CD1c-positive myeloid dendritic cell (primary cell): ENCODE measurements around the gene CCDC24.

Experiments used
- DNase-seq: peaks from one replicate; pipeline ENCODE4 v3.0.0-alpha.2; 2016; ENCODE audit errors: extremely low spot score

Gene CCDC24

GRCh38 chr1:43980255-43981134 lies 10.9 kb upstream of the CCDC24 start:
- no peak for DNase-seq

GRCh38 chr1:43981135-43981491 lies 10.3 kb upstream of the CCDC24 start:
- no peak for DNase-seq

GRCh38 chr1:43981636-43982035 lies 9.8 kb upstream of the CCDC24 start:
- no peak for DNase-seq

- no peak for DNase-seq
These were observed 9.2 kb upstream of the CCDC24 start for GRCh38 chr1:43982241-43982640.

GRCh38 chr1:43982808-43983207 lies 8.6 kb upstream of the CCDC24 start:
- DNase-seq = peak; percentile 33

GRCh38 chr1:43983253-43983899 lies 8.0 kb upstream of the CCDC24 start:
- DNase-seq = no peak

GRCh38 chr1:43984855-43985254 lies 6.5 kb upstream of the CCDC24 start:
- no peak for DNase-seq

GRCh38 chr1:43985984-43986595 lies 5.3 kb upstream of the CCDC24 start:
- DNase-seq = no peak

GRCh38 chr1:43986712-43987111 lies 4.7 kb upstream of the CCDC24 start:
- DNase-seq = no peak

- no peak for DNase-seq
These were observed 4.1 kb upstream of the CCDC24 start for GRCh38 chr1:43987159-43987902.

- no peak for DNase-seq
These were observed 864 bp upstream of the CCDC24 start for GRCh38 chr1:43990271-43991199.

GRCh38 chr1:43991200-43991475 lies 261 bp upstream of the CCDC24 start:
- no peak for DNase-seq

GRCh38 chr1:43992232-43992995 lies 1.0 kb downstream of the CCDC24 start:
- DNase-seq = no peak

GRCh38 chr1:43993206-43993914 lies 2.0 kb downstream of the CCDC24 start:
- no peak for DNase-seq

- no peak for DNase-seq
These were observed 2.7 kb downstream of the CCDC24 start for GRCh38 chr1:43994071-43994470.

GRCh38 chr1:43994794-43995790 lies 3.7 kb downstream of the CCDC24 start:
- no peak for DNase-seq

GRCh38 chr1:43995984-43996732 lies 4.8 kb downstream of the CCDC24 start:
- DNase-seq = no peak

GRCh38 chr1:43996733-43997115 lies 5.3 kb downstream of the CCDC24 start:
- DNase-seq = no peak
